Chondrocyte (in vitro differentiated cells): Measurements from ENCODE around the gene ELL. TPM values are rescaled to one million over a fixed set of nuclear protein-coding genes. Genes with fewer than 3 reads are reported as not detected.

Experiments
- DNase-seq: peaks from one replicate; pipeline ENCODE4 v3.0.0; 2021; ENCODE audit warnings: mixed read lengths, low spot score
- H3K27ac Mint-ChIP-seq: one replicate; pipeline ENCODE4 v1.8.0; 2021; ENCODE audit warnings: mild to moderate bottlenecking, moderate library complexity, mixed read lengths; ENCODE audit not compliant: unreplicated experiment
- H3K27me3 Mint-ChIP-seq: 2 replicates; pipeline ENCODE4 v1.8.0; 2021; ENCODE audit warnings: low read depth, mixed read lengths
- H3K36me3 Mint-ChIP-seq: 2 replicates; pipeline ENCODE4 v1.8.0; 2021; ENCODE audit warnings: low read depth, mixed read lengths
- H3K4me1 Mint-ChIP-seq: 2 replicates; pipeline ENCODE4 v1.8.0; 2021; ENCODE audit warnings: low read depth, mild to moderate bottlenecking, mixed read lengths
- H3K4me3 Mint-ChIP-seq: one replicate; pipeline ENCODE4 v1.8.0; 2021; ENCODE audit warnings: mild to moderate bottlenecking, moderate library complexity, mixed read lengths; ENCODE audit not compliant: unreplicated experiment
- H3K9me3 Mint-ChIP-seq: 2 replicates; pipeline ENCODE4 v1.8.0; 2021; ENCODE audit warnings: low read depth, mixed read lengths
- total RNA-seq: library from RNA; stranded (reverse); gene quantifications from 3 replicates; pipeline ENCODE4 v1.2.1, GENCODE V29; 2021
- TF ChIP-seq, protein P1 (sequence below): fragments of 200-600 bp; sonication (generic); IDR thresholded peaks from 2 replicates; pipeline ENCODE4 v1.5.0; 2021; ENCODE audit warnings: antibody characterized with exemption, mild to moderate bottlenecking, moderate library complexity

The ELL gene
- total RNA-seq, 1 donor from 2014 or later = 14.0 TPM

DNA sequence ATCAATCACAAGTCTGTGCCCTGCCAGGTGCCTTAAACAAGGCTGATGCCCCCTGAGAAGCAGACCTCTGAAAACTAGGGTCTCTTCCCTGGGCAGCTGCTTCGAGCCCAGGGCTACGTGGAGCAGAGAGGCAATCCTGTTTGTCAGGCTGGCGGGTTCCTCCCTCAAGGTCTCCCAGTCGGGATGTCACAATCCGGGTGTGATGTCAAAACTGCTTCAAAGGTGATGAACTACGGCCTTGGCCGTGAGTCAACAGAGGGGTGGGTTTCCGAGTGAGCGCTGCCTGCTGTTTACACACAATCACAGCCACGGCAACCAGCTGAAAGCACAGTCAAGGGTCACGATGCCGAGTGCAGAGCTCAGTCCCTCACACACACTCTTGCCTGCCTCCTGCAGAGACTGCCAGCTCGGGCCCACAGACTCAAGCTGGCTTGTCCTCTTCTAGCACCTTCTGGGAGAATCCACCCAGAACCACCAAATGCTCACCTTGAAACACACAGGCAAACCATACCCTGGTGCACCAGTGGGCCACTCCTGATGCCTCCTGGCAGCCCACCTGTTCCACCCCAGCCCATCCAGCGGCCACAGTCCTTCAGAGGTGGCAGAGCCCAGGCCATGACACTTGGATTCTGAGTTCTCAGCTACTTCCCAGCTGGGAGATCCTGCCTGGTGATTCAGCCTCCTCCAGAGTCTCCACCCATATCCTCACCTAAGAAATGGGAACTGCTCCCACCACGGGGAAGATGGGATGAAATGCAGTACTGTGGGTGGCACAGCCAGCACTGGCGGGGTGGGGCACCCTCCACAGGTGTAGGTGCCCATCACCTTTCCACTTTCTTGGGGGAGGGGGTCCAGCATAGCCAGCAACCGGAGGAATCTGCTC lies 6.8 kb downstream of the ELL start:
- DNase-seq = no peak
- Mint-ChIP-seq H3K36me3 (no peaks in the 10 kb centered on the region), H3K4me1 (peaks cover 41% of the 10 kb centered on the region), H3K4me3 (no peak overlapping the region), H3K27ac (peak overlapping the region; percentile 79), H3K9me3 (no peaks in the 10 kb centered on the region), H3K27me3 (no peaks in the 10 kb centered on the region)
- TF ChIP-seq, protein P1, sequence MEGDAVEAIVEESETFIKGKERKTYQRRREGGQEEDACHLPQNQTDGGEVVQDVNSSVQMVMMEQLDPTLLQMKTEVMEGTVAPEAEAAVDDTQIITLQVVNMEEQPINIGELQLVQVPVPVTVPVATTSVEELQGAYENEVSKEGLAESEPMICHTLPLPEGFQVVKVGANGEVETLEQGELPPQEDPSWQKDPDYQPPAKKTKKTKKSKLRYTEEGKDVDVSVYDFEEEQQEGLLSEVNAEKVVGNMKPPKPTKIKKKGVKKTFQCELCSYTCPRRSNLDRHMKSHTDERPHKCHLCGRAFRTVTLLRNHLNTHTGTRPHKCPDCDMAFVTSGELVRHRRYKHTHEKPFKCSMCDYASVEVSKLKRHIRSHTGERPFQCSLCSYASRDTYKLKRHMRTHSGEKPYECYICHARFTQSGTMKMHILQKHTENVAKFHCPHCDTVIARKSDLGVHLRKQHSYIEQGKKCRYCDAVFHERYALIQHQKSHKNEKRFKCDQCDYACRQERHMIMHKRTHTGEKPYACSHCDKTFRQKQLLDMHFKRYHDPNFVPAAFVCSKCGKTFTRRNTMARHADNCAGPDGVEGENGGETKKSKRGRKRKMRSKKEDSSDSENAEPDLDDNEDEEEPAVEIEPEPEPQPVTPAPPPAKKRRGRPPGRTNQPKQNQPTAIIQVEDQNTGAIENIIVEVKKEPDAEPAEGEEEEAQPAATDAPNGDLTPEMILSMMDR = no peak

DNA sequence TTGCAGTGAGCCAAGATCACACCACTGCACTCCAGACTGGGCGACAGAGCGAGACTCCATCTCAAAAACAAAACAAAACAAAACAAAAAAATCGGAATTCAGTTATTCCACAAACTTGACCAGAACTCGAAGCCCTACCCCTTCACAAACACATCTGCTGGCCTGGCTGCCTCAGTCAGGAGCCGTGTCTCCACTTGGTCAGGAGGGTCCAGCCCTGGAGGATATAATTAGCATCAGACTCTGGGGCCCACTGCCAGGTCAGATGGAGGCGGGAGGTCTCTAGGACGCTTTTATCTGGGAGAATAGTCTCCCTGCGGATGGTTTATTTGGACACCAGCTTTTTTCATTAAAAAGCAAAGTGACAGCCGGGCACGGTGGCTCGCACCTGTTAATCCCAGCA lies 8.0 kb downstream of the ELL start:
- no peaks in the 10 kb centered on the region for H3K36me3 Mint-ChIP-seq
- no peak for DNase-seq
- no peak overlapping the region for H3K4me3 Mint-ChIP-seq
- no peaks in the 10 kb centered on the region for H3K27me3 Mint-ChIP-seq
- H3K9me3 Mint-ChIP-seq = no peaks in the 10 kb centered on the region
- H3K27ac Mint-ChIP-seq = peak overlapping the region; percentile 73
- TF ChIP-seq, protein P1 = no peak
- H3K4me1 Mint-ChIP-seq = peaks cover 33% of the 10 kb centered on the region

DNA sequence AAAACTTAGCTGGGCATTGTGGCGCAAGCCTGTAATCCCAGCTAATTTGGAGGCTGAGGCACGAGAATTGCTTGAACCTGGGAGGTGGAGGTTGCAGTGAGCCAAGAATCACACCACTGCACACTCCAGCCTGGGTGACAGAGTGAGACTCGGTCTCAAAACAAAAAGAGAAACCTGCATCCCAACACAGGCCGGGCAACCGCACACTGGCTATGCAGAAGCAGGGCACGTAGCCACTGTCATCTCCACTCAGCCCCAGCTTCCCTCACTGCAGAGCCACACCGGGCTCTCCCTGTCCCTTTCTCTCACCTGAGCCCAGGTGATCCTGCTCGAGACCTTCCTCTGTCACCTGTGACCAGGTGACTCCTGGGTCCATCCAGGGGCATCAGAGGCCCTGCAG lies 11.7 kb downstream of the ELL start:
- no peaks in the 10 kb centered on the region for H3K27me3 Mint-ChIP-seq
- peaks cover 44% of the 10 kb centered on the region for H3K4me1 Mint-ChIP-seq
- H3K9me3 Mint-ChIP-seq = no peaks in the 10 kb centered on the region
- H3K4me3 Mint-ChIP-seq = no peak overlapping the region
- no peaks in the 10 kb centered on the region for H3K36me3 Mint-ChIP-seq
- no peak overlapping the region for H3K27ac Mint-ChIP-seq
- TF ChIP-seq, protein P1 = no peak
- DNase-seq = no peak

DNA sequence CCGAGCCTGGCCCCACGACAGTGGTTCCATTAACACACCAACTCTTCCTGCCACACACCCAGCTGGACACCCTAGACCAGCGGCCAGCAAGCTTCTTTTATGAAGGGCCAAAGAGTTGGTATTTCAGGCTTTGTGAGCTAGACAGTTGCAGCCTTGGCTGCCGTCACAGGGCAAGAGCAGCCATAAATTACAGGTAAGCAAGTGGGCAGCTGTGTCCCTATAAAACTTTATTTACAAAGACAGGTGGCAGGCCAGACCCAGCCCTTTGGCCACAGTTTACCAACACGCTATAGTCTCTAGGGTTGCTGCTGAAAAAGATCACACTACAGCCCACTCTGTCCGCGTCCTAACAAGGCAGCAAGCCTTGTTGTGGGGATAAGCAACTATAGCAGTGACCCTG lies 13.3 kb downstream of the ELL start:
- no peak for DNase-seq
- H3K36me3 Mint-ChIP-seq = no peaks in the 10 kb centered on the region
- H3K27me3 Mint-ChIP-seq = no peaks in the 10 kb centered on the region
- no peak overlapping the region for H3K27ac Mint-ChIP-seq
- H3K9me3 Mint-ChIP-seq = no peaks in the 10 kb centered on the region
- TF ChIP-seq, protein P1 = no peak
- no peak overlapping the region for H3K4me3 Mint-ChIP-seq
- peaks cover 45% of the 10 kb centered on the region for H3K4me1 Mint-ChIP-seq

DNA sequence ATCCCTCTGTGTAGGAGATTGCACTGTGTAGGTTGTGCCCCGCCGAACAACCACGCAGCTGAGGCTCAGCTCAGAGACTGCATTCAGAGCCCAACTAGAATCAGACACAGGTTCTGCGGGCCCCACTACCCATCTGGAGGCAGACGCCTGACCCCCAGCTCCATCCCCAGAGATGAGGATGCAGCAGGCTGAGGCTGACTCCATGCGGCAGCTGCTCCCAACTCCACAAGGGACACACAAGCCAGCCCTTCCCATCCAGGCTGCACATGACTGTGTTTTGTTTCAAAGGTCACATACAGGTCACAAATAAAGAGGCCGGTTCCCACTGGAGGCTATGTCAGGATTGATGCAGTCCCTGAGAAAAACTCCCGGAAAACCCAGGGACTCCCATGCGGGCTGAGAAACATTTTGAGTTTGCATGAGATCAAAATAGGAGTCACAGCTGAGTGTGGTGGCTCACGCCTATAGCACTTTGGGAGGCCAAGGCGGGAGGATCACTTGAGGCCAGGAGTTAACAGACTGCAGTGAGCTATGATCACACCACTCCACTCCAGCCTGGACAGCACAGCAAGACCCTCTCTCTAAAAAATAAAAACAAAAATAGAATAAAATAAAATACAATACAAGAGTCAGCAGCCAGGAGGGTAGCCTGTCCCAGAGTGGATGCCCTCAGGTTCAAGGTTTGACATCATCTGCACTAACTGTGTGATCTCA lies 14.0 kb downstream of the ELL start:
- TF ChIP-seq, protein P1 = no peak
- no peaks in the 10 kb centered on the region for H3K27me3 Mint-ChIP-seq
- no peak overlapping the region for H3K27ac Mint-ChIP-seq
- no peak overlapping the region for H3K4me3 Mint-ChIP-seq
- H3K9me3 Mint-ChIP-seq = no peaks in the 10 kb centered on the region
- peaks cover 44% of the 10 kb centered on the region for H3K4me1 Mint-ChIP-seq
- no peaks in the 10 kb centered on the region for H3K36me3 Mint-ChIP-seq
- no peak for DNase-seq
